GM12892 (cell line): ENCODE measurements around the gene EMP2.

Experiments
- DNase-seq: peaks from one replicate; pipeline ENCODE4 v3.0.0; 2011; ENCODE audit not compliant: insufficient read length
- FAIRE-seq: peaks from 2 replicates; lab custom pipeline; 2011; peaks lifted over from hg19 to GRCh38; lab: Jason Lieb, UNC
- POLR2A ChIP-seq: IDR thresholded peaks from 2 replicates; pipeline ENCODE4 v1.6.1; 2011; ENCODE audit warnings: low read depth, low read length, control low read depth
- POLR2AphosphoS5 ChIP-seq: IDR thresholded peaks from 2 replicates; pipeline ENCODE4 v1.6.1; 2011; ENCODE audit warnings: low read depth, low read length, control low read depth
- TAF1 ChIP-seq: IDR thresholded peaks from 2 replicates; pipeline ENCODE4 v1.6.1; 2011; ENCODE audit warnings: low read depth, mild to moderate bottlenecking, control low read depth, low read length, borderline replicate concordance

EMP2 gene

DNA sequence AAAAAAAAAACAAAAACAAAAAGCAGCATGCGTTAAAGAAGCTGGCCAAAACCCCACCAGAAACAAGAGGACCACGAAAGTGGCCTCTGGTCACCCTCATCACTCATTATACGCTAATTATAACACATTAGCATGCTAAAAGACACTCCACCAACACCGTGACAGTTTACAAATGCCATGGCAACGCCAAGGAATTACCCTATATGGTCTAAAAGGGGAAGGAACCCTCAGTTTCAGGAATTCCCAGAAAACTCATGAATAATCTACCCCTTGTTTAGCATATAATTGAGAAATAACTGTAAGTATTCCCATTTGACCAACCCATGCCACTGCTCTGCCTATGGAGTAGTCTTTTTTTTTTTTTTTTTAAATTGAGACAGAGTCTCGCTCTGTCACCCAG is 77.6 kb downstream of the EMP2 start:
- no peak for FAIRE-seq
- TF ChIP-seq POLR2AphosphoS5 (no peak), POLR2A (no peak), TAF1 (no peak)
- DNase-seq, result no peak

DNA sequence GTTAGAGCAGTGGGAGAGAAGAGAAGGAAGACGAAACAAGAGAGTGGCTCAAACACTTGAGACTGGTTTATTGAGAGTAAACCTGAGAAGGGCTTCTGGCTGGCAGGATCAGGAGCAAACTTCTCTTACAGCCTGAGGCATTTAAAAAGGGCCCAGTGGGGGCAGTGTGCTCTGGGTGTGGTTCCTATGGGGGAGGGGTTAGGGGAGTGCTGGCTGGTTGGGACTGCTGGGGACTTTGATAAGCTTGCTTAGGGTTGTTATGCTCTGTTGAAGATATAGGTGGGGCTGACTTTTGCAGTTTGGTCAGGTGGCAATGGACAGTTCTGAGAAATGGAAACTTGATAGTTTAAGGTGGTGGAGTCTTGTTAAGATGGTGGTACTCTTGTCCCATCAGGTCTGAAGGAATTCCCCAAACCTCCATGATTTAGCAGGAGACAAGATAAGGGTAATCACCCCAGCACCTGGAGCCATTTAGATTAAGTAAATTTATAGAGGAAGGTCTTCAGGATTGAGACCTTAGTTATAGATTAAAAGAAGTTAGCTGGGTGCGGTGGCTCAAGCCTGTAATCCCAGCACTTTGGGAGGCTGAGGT is 79.3 kb downstream of the EMP2 start:
- no peak for FAIRE-seq
- TF ChIP-seq POLR2A, result no peak
- TF ChIP-seq POLR2AphosphoS5, result no peak
- TF ChIP-seq TAF1, result no peak
- DNase-seq, result no peak

DNA sequence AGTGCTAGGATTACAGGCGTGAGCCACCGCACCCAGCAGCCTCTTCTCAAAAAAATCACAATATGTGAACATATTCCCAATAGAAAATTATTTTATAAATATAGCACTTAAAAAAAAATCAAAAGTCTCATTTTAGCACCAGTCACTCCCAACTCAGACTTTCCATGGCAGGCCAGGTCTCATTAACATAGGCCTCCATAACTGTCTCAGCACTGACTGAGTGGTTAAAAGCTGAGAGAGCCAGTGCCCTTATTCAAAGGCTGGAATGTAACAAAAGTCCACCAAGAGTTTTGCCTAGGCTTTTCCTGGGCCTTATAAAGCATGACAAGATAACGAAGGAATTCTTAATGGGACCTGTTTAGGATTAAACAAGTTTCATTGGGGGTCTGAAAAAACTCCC is 79.8 kb downstream of the EMP2 start:
- DNase-seq (no peak), FAIRE-seq (no peak)
- TF ChIP-seq POLR2AphosphoS5 (no peak), TAF1 (no peak), POLR2A (no peak)

DNA sequence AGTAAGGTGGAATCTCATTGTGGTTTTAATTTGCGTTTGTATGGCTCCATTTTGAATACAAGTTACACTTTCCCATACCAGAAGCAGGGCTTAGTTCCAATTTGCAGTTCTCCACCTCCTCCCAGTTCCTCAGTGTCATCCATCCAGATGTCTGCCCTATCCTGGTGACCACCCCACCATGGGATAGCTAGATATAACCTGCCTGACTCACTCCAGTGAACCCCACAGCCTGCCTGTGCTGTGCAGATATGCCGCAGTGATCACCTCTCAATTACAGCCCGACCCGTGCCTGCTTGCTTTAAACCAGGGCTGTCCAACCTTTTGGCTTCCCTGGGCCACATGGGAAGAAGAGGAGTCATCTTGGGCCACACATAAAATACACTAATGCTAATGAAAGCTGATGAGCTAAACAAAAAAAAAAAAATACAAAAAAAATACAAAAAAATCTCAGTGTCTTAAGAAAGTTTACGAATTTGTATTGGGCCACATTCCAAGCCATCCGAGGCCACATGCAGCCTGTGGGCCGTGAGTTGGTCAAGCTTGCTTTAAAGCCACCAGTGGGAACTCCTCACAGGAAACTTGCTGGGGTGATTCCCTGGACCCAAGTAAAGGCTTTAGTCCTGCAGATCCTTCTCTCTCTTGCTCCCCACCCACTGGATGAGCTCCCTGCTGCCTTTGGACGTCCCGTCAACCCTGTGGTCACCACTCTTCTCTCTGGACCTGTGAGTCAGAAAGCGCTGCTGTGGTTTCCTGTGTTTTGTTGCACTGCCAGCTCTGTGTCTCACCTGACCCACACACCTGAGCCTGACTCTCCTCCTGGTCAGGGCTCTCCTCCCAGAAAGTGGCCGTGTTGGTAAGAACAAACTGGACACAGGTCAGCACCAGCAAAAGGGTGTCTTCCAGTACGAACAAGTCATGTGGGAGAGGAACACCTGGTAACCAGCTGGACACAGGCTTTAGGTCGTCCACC is 83.0 kb downstream of the EMP2 start:
- TF ChIP-seq POLR2AphosphoS5 (no peak), POLR2A (no peak), TAF1 (no peak)
- FAIRE-seq, result no peak
- no peak for DNase-seq

DNA sequence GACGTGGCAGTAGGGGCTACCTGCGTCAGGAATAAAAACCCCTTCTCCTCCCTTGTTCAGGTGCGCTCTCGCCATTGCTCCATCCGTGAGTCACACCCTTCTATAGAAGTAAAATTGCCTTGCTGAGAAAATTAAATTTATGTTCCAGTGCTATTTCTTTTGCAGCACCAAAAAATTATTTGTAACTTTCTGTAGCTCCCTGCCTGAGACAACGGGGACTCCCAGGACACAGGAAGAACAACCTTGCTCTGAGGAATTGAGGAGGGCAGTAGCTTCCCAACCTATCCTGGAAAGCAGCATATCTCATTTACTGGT is 85.4 kb downstream of the EMP2 start:
- no peak for DNase-seq
- FAIRE-seq, result no peak
- TF ChIP-seq POLR2A, result no peak
- no peak for TF ChIP-seq POLR2AphosphoS5
- TF ChIP-seq TAF1, result no peak

DNA sequence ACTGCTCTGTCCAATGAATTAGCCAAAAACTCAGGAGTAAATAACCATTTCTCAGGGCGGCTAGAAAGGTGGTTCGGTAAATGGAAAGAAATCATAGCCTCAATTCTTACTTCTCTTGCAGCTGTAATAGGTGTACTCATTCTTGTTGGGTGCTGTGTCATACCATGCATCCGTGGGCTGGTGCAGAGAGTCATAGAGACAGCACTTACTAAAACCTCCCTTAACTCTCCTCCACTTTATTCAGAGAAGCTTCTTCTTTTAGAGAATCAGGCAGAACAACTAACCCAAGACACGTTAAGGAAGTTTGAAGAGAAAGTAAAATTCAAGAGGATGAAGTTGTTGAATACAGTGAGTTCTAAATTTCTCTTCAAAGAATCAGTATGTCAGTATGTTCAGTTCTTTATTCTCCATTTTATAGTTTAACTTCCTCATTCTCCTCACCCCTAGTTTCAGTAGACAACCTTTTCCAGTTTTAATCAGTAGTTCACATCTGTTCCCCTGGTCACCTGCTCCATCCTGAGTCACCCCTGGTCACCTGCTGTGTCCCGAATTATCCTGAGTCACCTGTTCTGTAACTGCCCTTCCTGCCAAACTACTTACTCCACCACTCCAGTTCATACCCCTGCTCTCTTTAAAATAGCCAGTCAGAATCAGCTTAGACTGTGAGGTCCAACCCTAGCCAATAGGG is 85.9 kb downstream of the EMP2 start:
- no peak for TF ChIP-seq POLR2AphosphoS5
- TF ChIP-seq TAF1, result no peak
- TF ChIP-seq POLR2A, result no peak
- FAIRE-seq (no peak), DNase-seq (no peak)

DNA sequence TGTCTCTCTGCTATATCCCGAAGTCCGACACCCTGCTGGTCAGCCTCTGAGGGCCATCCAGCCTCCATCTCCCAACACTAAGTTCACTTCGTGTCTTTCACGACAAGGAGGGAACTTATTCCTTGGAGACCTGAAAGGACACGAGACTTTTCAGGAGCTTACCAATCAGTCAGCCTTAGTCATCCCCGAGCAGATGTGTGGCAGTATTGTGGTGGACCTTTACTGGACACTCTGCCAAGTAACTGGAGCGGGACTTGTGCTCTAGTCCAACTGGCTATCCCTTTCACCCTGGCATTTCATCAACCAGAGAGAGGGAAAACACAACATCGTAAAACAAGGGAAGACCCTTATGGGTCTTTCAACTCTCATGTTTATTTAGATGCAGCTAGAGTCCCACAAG is 87.1 kb downstream of the EMP2 start:
- TF ChIP-seq POLR2A (no peak), POLR2AphosphoS5 (no peak), TAF1 (no peak)
- FAIRE-seq (no peak), DNase-seq (no peak)

DNA sequence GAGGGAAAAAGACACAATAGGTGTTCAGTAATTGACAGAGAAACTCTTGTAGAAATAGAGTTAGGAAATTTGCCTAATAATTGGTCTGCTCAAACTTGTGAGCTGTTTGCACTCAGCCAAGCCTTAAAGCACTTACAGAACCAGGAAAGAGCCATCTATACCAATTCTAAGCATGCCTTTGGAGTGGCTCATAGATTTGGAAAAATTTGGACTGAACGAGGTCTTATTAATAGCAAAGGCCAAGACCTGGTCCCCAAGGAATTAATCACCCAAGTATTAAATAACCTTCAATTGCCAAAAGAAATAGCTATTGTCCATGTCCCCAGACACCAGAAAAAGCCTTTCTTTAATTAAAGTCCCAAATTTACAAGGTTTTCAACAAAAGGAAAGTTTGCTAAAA is 90.3 kb downstream of the EMP2 start:
- FAIRE-seq (no peak), DNase-seq (no peak)
- TF ChIP-seq POLR2AphosphoS5, result no peak

DNA sequence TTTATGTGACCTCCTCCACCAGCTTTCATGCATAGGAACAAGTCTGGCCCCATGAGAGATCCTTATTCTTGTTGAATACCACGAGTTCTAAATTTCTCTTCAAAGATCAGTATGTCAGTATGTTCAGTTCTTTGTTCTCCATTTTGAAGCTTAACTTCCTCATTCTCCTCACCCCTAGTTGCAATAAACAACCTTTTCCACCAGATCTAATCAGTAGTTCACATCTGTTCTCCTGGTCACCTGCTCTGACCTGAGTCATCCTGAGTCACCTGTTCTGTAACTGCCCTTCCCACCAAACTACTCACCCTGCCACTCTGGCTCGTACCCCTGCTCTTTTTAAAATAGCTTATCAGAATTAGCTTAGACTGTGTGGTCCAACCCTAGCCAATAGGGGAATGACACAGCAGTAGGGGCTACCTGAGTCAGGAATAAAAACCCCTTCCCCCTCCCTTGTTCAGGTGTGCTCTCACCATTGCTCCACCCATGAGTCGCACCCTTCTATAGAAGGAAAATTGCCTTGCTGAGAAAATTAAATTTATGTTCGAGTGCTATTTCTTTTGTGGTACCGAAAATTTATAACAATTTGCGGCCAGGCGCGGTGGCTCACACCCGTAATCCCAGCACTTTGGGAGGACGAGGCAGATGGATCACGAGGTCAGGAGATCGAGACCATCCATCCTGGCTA is 94.6 kb downstream of the EMP2 start:
- no peak for TF ChIP-seq POLR2A
- FAIRE-seq (no peak), DNase-seq (no peak)

DNA sequence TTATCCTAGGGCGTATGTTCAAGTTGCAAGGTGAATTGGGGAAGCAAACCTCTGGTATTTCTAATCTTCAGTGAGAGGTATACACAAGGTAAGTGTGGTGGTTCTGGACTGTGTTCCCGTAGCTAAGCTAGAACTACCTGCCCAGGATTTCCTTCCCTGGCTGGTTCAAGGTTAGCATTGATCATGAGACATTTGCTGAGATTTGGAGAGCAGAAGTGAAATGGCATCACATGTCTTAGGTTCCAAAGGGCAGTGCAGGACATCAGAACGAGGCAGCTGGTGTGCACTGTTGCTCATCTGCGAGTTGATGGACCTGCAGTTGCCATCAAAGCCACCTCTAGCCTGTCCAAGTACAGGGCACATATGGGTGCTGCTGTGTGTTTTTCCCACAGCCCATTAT is 95.2 kb downstream of the EMP2 start:
- TF ChIP-seq POLR2A, result no peak
- no peak for TF ChIP-seq TAF1
- TF ChIP-seq POLR2AphosphoS5, result no peak
- FAIRE-seq (no peak), DNase-seq (no peak)

DNA sequence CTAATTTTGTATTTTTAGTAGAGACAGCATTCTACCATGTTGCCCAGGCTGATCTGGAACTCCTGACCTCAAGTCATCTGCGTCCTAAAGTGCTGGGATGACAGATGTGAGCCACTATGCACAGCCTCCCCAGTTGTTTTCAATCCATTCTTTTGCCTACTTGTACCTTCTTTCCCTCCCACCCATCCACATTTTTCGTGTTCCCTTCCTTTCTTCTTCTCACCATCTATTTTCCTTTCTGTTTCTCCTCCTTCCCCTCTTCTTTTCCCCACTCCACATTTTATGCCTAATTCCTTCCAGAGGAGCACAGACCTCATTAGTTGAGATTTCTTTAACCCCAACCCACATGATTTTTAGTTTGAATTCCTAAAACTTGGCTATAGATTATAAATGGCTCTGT is 100.2 kb downstream of the EMP2 start:
- TF ChIP-seq POLR2AphosphoS5 (no peak), TAF1 (no peak)
- DNase-seq, result no peak
- FAIRE-seq, result no peak
